Measurements from ENCODE around the gene ANO5. TPM values are rescaled to one million over a fixed set of nuclear protein-coding genes. Genes with fewer than 3 reads are reported as not detected.
A peak's percentile ranks its signal among the peaks of the same experiment; 100 is the strongest.

ANO5 gene
- total RNA-seq, 1 experiment from 2014 or later: 3.4 TPM

DNA sequence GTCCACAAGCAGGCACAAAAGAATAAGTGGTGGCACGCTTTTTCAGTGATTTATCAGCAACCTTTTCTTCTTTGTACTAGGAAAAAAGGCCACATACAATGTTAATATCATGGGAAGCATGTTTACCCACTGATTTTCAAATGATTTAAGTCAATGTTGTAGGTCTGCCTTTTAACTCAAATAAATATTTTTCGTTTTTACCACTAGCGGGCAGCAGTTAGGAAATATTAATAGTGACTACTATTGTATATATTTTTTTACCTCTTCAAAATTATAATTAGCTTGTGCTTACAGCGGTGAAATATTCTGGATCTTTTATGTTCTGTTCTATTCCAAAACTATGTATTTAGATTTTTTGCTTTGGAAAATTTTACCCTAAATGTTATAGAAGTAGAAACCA is 138.9 kb downstream of the ANO5 start:
- Histone ChIP-seq H3T11ph (ENCODE audit: low read length) (no peak overlapping the region), H4K8ac (replicated peaks; ENCODE audit: insufficient read length, low read depth, low read length) (no peak overlapping the region), H2AFZ (ENCODE audit: low read length) (no peak overlapping the region), H2BK120ac (ENCODE audit: low read depth, low read length, poor library complexity, severe bottlenecking) (no peak overlapping the region), H3K4ac (ENCODE audit: low read depth, low read length) (no peak overlapping the region), H3K27ac (ENCODE audit: insufficient read length, low read depth, low read length) (no peak overlapping the region), H3K56ac (ENCODE audit: insufficient read length, low read depth, low read length) (no peak overlapping the region), H4K20me1 (ENCODE audit: control insufficient read depth, insufficient read depth, insufficient read length) (no peaks in the 10 kb centered on the region), H3K4me1 (ENCODE audit: insufficient read depth, low read length) (peaks cover 2% of the 10 kb centered on the region; the same call in 1 of the 2 replicates), H4K91ac (ENCODE audit: insufficient read length, low read depth, low read length) (no peak overlapping the region), H2BK20ac (ENCODE audit: low read depth, low read length, poor library complexity, severe bottlenecking) (no peak overlapping the region), H3K9me3 (ENCODE audit: control insufficient read depth, low read depth, low read length) (no peaks in the 10 kb centered on the region), H3K18ac (ENCODE audit: insufficient read length, low read depth, low read length) (no peak overlapping the region), H2BK5ac (ENCODE audit: insufficient read length, low read length) (no peak overlapping the region), H3K4me2 (ENCODE audit: insufficient read depth, insufficient read length, low read length) (no peak overlapping the region), H3K79me2 (ENCODE audit: insufficient read depth, low read length) (no peaks in the 10 kb centered on the region), H4K5ac (ENCODE audit: insufficient read length, low read depth, low read length) (no peak overlapping the region), H3K23ac (ENCODE audit: insufficient read length, low read depth, low read length) (no peak overlapping the region), H2BK12ac (ENCODE audit: insufficient read length, low read depth, low read length) (no peak overlapping the region), H3K14ac (ENCODE audit: insufficient read depth, low read length) (no peak overlapping the region), H2BK15ac (ENCODE audit: low read depth, low read length) (no peak overlapping the region), H2AK5ac (ENCODE audit: insufficient read length, low read length) (no peak overlapping the region), H3K79me1 (ENCODE audit: insufficient read depth, low read depth, low read length, poor library complexity, severe bottlenecking) (no peaks in the 10 kb centered on the region), H3K23me2 (ENCODE audit: insufficient read length, low read depth, low read length, poor library complexity, severe bottlenecking) (no peaks in the 10 kb centered on the region), H3K9ac (ENCODE audit: extremely low read depth, insufficient read length, low read length) (no peak overlapping the region), H3K27me3 (ENCODE audit: insufficient read depth, low read length) (no peaks in the 10 kb centered on the region)
- no CpG with 5 or more reads among the region's 4 CpGs for WGBS (ENCODE audit: extremely low coverage, insufficient read length, low lambda C conversion rate)
- no peak for DNase-seq
- H3K4me3 Mint-ChIP-seq: no peak overlapping the region
- no peaks in the 10 kb centered on the region for H3K9me3 Mint-ChIP-seq
- no peaks in the 10 kb centered on the region for H3K27me3 Mint-ChIP-seq (ENCODE audit: low read depth)
- H3K36me3 Mint-ChIP-seq (ENCODE audit: insufficient read depth in 1 of 3, low read depth in 3 of 3): no peaks in the 10 kb centered on the region
- TF ChIP-seq CTCF (conservative IDR thresholded peaks at IDR 0.05): 0 out of 3 replicates have a peak, but pooled peaks have one; percentile 20
- no peak overlapping the region for H3K27ac Mint-ChIP-seq
- H3K4me1 Mint-ChIP-seq: peaks cover 5 to 8% of the 10 kb centered on the region in 2 experiments

Other genes starting within 250 kb of the ANO5 start
- gene SLC17A6, start 145.3 kb downstream of the ANO5 start, total RNA-seq (2021): not detected in 2 replicates

Data from H9 (cell line).